Central memory CD4-positive, alpha-beta T cell (primary cell): ENCODE data around the gene RITA1.
A peak's percentile ranks its signal among the peaks of the same experiment; 100 is the strongest.

Experiments
- DNase-seq: peaks from one replicate; pipeline ENCODE4 v3.0.0; 2022

The RITA1 gene

DNA sequence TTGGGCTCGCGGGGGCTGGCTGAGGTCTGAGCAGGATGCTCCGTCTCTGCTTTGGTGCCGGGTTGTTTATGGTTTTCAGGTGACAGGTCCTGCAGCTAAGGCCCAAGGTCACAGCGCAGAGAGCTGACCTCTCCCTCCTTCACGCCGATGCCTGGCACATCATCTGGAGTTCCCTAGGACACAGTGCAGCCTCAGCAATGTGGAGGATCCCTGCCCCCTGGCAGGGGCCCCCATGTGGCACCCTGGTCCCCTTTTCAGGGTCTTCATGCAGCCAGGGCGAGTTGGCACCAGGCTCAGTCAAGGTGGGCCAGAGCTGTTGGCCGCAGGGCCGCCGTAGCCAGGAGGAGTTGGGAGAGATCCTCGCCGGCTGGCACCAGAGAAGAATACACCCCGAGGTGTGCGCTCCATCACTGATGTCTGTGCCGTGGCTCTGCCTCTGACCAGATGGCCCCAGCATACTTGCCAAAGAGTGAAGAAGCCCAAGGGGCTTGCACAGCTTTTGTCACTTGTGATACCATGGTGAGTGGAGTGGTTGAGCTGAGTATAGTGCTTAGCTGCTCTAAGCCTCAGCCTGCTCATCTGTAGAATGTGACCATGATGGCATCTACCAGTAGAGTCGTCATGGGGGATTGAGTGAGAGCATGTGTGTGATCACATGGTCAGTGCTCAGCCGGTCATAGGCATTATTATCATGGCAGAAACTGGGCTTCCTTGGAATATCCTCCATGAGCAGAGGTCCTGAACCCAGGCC, 46.7 kb downstream of the RITA1 start:
- no peak for DNase-seq

DNA sequence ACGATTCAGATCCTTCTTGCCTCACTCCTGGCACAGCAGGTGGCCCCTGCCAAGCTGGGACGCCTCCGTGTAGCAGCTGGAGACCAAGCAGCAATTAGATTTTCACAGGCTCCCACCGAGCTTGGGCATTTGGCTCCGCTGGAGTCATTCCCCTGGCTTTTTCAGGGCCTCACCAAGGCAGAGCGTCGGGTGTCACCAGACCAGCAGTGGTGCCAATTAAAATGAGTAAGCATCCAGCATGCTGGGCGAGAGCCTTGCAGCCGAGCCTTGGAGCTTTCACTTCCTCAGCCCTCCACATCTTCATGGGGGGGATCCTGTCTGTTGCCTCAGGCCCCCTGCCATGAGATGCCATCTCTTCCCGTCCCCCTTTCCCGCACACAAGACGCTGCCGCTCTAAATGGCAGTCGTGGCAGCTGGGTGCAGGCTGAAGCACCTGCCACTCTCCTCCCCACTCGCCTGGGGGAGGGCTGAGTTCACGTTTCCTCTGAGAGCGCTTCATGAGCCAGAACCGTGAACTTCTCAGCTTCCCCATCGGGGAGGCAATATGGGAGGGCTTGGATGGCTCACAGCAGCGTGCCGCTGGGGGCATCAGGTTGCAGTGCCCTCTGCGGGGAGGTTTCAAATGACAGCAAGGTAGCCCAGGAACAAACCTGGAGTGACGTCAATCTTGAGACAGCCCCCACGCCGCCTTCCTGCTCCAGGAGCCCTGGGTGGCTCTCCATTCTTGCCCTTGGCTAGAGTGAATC, 47.5 kb downstream of the RITA1 start:
- DNase-seq, result peak; percentile 69

DNA sequence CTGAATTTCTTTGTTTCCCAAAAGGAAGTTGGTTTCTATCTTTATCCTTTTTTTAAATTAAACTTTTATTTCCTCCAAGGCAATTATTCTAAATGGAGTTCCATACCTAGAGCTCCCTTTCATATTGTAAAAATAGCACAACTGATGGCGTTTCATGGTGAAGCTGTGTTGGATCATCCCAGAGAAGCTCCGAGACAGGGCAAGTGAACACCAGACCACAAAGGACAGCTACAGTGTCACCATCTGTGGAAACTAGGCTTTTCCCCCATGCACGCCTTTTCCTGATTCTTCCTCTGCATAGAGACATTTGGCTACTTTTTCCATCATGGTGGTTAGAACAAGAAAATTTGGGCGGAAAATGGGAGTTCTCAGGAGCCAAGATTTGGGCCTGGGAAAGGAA, 48.4 kb downstream of the RITA1 start:
- no peak for DNase-seq

DNA sequence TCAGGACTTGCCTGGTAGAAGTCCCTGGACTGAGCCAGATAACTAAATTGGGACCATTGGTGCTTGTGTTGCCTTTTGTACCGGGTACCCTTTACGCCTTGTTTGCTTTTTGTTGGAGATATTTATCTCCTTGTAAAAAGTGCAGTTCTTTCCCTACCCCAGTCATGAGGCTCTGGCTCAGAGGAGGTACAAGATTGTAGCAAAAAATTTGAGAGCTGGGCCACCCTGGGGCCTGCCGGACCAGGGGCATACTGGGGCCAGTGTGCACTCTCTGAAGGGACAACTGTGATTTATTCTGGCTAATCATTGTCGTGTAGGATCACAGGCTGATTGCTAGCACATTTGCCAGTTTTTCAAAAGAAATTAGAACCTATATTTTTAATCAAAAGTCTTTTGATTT, 49.0 kb downstream of the RITA1 start:
- DNase-seq, result no peak

DNA sequence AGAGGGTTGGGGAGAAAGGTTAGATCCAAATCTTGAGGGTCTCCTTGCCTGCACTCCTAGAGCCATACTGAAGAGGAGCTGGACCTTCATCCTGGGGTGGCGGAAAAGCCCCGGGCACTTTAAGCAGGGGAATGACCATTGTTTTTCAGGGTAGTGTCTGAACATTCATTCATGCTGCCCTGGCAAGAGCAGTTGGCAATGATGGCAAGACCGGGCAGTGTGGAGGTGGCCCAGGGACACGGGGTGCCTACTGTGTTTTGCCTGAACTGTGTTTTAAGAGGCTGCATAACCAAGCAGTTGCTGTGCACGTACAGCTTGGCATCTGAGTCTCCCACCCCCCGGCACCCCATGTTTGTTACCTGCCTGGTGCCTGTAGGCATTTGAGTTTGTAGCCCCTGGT, 50.5 kb downstream of the RITA1 start:
- no peak for DNase-seq

DNA sequence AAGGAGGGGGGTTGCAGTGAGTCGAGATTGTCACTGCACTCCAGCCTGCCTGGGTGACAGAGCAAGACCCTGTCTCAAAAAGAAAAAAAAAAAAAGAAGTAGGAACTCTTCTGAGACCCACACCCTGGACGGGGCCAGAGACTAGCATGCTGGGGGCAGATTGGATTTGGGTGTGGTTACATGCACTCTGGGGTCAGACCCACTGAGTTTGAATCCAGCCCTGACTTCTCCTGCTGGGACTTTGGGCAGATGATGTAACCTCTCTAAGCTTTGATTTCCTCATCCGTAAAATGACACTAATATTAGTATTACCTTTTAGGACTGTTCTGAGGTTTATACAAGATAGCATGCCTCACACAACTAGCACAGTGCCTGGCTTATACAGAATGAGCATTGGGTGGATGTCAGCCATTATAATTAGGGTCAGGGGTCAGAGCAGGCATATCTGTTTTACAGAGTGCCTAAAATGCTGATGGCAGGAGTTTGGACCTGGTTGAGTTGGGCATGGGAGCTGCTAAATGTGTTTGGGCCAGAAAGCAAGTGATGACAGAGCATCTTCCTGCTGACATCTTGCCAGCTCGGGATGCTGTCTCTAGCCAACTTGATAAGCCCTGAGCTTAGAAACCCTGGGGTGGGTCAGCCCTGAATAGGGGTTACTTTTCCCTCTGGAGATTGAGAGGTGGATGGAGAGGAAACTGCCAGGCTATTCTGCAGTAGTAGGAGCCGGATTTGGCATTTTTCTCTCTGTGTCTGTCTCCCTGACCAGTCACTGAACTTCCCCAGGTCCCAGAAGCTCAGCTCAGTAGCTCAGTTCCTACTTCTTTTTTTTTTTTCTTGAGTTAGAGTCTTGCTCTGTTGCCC, 51.2 kb downstream of the RITA1 start:
- DNase-seq, result no peak

DNA sequence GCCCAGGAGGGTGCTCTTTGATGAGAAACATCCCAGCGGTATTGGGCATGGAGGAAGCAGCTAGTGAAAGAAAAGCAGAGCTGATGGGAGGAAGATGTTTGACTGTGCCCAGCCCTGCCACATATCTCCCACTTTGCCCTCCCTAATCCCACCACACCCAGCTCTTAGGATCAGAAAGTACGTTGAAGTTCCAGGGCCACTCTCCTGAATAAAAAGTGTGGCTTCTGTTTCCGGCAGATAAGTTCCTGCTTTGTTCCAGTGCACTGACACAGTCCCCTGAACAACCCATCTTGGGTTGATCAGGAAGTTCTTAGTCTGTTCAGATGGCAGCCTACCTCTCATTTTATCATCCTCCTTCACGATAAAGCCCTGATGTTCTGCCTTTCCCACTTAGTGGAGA, 52.2 kb downstream of the RITA1 start:
- DNase-seq, result no peak

DNA sequence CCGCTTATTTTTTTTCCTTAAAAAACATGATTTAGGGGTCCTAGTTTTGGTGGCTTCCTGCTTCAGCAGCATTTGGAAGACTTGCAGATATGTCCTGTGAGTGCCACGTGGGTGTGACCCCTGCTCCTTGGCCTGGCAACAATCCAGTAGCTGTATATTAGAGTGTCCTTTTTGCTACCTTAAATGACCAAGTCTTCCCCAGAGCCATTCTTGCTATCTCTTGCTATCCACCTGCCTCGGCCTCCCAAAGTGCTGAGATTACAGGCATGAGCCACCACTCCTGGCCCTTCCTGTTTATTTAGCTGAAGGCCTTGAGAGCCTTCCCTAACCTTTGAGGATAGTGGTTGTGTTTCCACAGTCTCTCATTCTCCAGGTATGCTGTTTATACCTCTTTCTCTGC, 52.8 kb downstream of the RITA1 start:
- DNase-seq, result no peak

DNA sequence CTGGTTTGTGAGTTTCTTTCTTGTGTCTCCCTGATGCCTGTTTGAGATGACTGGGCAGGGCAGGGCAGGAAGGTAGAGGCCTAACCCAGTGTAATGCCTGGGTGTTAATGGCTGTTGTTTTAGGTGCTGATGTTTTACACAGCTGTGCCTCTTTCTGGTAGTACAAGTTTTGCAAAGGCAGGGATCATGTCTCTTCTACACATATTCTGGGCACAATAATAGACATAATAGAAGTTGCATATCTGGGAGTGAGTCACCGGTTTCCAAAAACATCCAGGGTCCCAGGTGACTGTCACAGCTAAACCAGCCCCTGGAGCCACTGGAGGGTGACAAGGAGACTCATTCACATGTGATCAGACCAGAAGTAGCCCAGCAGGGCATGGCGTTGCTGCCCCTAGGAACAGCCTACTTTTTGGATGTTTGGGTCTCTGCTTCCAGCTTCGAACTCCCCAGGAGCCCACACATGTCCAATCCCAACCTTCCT, 53.8 kb downstream of the RITA1 start:
- DNase-seq, result no peak

DNA sequence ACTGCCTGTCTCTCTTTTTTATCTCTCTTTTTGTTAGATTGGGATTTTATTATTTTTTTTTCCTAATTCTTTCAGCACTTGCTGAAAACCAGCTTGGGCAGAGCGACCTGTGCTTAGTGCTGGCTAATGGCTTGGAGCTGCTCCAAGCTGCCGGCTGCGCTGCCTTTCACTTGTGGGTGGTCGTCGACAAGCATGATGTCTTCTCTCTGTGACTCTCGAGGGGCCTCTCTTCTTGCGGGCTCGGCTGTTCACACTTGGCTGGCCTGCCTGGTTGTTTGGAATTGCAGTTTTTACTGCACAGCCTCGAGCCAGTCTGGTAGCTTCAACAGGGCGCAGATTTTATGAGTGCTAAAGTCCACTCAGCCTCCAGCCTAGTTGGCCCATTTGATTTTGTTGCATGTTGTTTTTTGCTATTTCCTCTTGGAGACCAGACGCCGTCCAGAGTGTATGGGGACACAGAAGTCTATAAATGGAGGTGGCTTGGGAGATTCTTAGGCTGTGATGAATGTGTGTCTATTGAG, 54.4 kb downstream of the RITA1 start:
- no peak for DNase-seq

DNA sequence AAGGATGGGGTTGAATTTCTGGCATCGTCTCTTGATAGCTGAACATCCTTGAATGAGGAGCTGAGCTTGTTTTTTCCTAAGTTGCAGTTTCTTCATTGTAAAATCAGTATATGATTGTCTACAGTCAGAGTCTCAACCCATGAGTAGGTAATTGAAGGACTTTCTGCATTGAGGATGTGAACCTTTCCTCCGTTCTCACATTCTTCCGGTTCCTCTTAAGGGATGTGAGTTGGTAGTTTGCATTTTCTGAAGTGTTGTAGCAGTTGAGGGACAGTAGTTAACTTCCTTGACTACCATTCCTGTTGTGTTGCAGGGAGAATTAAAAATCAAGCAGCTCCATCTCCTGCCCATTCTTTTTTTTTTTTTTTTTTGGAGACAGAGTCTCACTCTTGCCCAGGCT, 54.9 kb downstream of the RITA1 start:
- no peak for DNase-seq

DNA sequence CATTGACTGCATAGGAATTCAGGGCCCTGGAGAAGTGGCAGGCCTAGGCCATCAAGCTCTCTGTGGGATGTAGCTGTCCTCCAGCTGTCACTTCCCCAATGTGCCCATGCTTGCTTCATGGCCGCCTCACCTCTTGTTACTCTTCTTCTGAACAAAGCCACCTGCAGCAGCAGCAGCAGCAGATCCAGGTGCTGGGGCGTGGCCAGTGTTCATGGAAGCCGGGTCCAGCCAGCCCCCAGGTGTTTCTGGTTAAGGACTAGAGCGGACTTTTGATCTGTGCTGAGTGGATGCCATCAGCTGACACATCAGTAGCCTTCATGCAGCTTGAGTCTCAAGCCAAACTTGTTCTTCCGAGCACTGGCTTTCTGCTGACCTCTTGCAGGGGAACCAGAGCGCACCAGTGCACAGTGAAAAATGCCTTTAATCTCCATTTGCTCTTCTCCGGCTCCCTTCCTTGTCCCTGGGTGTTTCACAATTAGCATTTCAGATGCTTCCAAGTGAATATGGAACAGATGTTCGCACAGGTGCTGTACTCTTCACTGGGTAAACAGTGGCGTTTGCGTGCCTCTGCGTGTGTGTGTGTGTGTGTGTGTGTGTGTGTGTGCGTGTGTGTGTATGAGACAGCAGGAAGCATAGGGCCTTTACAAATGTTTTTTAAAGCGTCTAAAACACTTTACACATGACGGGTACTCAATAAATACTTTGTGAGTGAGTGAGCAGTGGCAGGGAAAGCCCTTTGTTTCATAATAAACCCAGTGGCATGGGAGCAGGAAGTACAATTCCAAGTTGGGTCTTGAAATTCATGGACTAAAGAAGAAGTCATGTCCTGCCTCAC, 55.9 kb downstream of the RITA1 start:
- no peak for DNase-seq
